Thyroid gland (tissue), 4 donors: ENCODE measurements around the gene AAK1.

Experiments
- CTCF ChIP-seq, 6 experiments: fragments of 200-600 bp in 3 of 6; fragments of 450-650 bp in 3 of 6; sonication (generic) in 3 of 6; IDR thresholded peaks; one replicate each; pipeline ENCODE4 v1.5.1; 2016 to 2019; ENCODE audit warnings: antibody characterized with exemption in 6 of 6, mild to moderate bottlenecking in 2 of 6, inconsistent platforms in 1 of 6, moderate library complexity in 1 of 6
- POLR2A ChIP-seq, 2 donors: fragments of 450-650 bp; IDR thresholded peaks; one replicate each; pipeline ENCODE4 v1.6.1; 2017; ENCODE audit warnings: antibody characterized with exemption in 2 of 2, mild to moderate bottlenecking in 2 of 2, moderate library complexity in 1 of 2

- TF ChIP-seq CTCF (IDR thresholded peaks at IDR 0.05), result no peak
- no peak for TF ChIP-seq POLR2A (IDR thresholded peaks at IDR 0.05)
Measured at GRCh38 chr2:69635432-69635831, 8.1 kb downstream of the AAK1 start.
